ENCODE data around the gene RUNDC3A.

The RUNDC3A gene

DNA sequence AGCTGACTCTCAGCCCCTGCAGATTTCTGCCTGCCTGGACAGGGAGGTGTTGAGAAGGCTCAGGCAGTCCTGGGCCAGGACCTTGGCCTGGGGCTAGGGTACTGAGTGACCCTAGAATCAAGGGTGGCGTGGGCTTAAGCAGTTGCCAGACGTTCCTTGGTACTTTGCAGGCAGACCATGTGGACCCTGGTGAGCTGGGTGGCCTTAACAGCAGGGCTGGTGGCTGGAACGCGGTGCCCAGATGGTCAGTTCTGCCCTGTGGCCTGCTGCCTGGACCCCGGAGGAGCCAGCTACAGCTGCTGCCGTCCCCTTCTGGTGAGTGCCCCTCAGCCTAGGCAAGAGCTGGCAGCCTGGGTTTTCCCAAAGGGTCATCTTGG is 40.6 kb downstream of the RUNDC3A start:
- TF ChIP-seq CTCF (IDR thresholded peaks at IDR 0.05; ENCODE audit: insufficient read depth, low read length, poor library complexity, severe bottlenecking), result no peak
- no peaks in the 10 kb centered on the region for H3K27me3 ChIP-seq (replicated peaks; ENCODE audit: control insufficient read depth, insufficient read depth, low read length)
- no peak overlapping the region for H3K4me3 ChIP-seq (replicated peaks; ENCODE audit: low read depth, low read length)
- no peak for DNase-seq (ENCODE audit: extremely low read depth, insufficient read length)
- H3K36me3 ChIP-seq (ENCODE audit: control insufficient read depth, insufficient read depth, low read length), result peaks cover 33% of the 10 kb centered on the region

- no peak overlapping the region for H3K4me3 ChIP-seq (replicated peaks; ENCODE audit: low read depth, low read length)
- peaks cover 33% of the 10 kb centered on the region for H3K36me3 ChIP-seq (ENCODE audit: control insufficient read depth, insufficient read depth, low read length)
- H3K27me3 ChIP-seq (replicated peaks; ENCODE audit: control insufficient read depth, insufficient read depth, low read length), result no peaks in the 10 kb centered on the region
- DNase-seq (ENCODE audit: extremely low read depth, insufficient read length), result no peak
- TF ChIP-seq CTCF (IDR thresholded peaks at IDR 0.05; ENCODE audit: insufficient read depth, low read length, poor library complexity, severe bottlenecking), result no peak
Observed at GRCh38 chr17:44349553-44350070, 41.2 kb downstream of the RUNDC3A start.

DNA sequence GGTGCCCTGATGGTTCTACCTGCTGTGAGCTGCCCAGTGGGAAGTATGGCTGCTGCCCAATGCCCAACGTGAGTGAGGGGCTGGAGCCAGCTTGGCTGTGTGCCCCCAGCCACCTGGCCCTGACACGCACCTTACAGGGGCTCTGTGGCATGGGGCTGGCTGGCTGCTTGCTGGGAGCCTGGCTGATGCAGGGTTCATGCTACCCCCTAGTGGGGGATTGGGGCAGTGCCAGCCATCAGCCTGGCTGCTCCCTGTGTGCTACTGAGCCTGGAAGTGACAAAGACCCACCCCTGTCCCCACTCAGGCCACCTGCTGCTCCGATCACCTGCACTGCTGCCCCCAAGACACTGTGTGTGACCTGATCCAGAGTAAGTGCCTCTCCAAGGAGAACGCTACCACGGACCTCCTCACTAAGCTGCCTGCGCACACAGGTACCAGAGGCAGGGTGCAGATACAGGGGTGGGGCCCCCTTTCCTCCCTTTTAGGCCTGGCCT is 42.4 kb downstream of the RUNDC3A start:
- TF ChIP-seq CTCF (IDR thresholded peaks at IDR 0.05; ENCODE audit: insufficient read depth, low read length, poor library complexity, severe bottlenecking), result peak; percentile 96
- DNase-seq (ENCODE audit: extremely low read depth, insufficient read length), result peak; percentile 64
- peaks cover 33% of the 10 kb centered on the region for H3K36me3 ChIP-seq (ENCODE audit: control insufficient read depth, insufficient read depth, low read length)
- no peaks in the 10 kb centered on the region for H3K27me3 ChIP-seq (replicated peaks; ENCODE audit: control insufficient read depth, insufficient read depth, low read length)
- no peak overlapping the region for H3K4me3 ChIP-seq (replicated peaks; ENCODE audit: low read depth, low read length)

DNA sequence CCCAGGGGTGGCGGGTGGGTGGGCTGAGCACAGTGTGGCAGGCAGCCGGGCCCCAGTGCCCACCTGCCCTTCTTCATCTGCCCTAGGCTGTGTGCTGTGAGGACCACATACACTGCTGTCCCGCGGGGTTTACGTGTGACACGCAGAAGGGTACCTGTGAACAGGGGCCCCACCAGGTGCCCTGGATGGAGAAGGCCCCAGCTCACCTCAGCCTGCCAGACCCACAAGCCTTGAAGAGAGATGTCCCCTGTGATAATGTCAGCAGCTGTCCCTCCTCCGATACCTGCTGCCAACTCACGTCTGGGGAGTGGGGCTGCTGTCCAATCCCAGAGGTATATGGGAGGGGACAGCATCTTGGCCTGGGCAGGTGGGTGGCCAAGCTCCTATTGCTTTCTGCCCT is 43.1 kb downstream of the RUNDC3A start:
- TF ChIP-seq CTCF (IDR thresholded peaks at IDR 0.05; ENCODE audit: insufficient read depth, low read length, poor library complexity, severe bottlenecking), result no peak
- no peak overlapping the region for H3K4me3 ChIP-seq (replicated peaks; ENCODE audit: low read depth, low read length)
- DNase-seq (ENCODE audit: extremely low read depth, insufficient read length), result no peak
- no peaks in the 10 kb centered on the region for H3K27me3 ChIP-seq (replicated peaks; ENCODE audit: control insufficient read depth, insufficient read depth, low read length)
- H3K36me3 ChIP-seq (ENCODE audit: control insufficient read depth, insufficient read depth, low read length), result peaks cover 33% of the 10 kb centered on the region

GRCh38 chr17:44351961-44352827 is 43.8 kb downstream of the RUNDC3A start:
- no peak for TF ChIP-seq CTCF (IDR thresholded peaks at IDR 0.05; ENCODE audit: insufficient read depth, low read length, poor library complexity, severe bottlenecking)
- no peak for DNase-seq (ENCODE audit: extremely low read depth, insufficient read length)
- no peak overlapping the region for H3K4me3 ChIP-seq (replicated peaks; ENCODE audit: low read depth, low read length)
- no peaks in the 10 kb centered on the region for H3K27me3 ChIP-seq (replicated peaks; ENCODE audit: control insufficient read depth, insufficient read depth, low read length)
- H3K36me3 ChIP-seq (ENCODE audit: control insufficient read depth, insufficient read depth, low read length), result peaks cover 33% of the 10 kb centered on the region
